HCT116 (cell line): ENCODE results near the gene PPFIBP1.

ENCODE experiments used
- CTCF ChIP-seq, 3 experiments: fragments of 200-600 bp in 1 of 3; sonication (generic) in 1 of 3; IDR thresholded peaks in 2 of 3; conservative IDR thresholded peaks in 1 of 3; 2 replicates each; pipeline ENCODE4 v1.5.1; 2012 to 2017; ENCODE audit warnings: low read depth in 2 of 3, low read length in 2 of 3, antibody characterized with exemption in 1 of 3, borderline replicate concordance in 1 of 3, control low read depth in 1 of 3, mild to moderate bottlenecking in 1 of 3, mixed read lengths in 1 of 3, mixed run types in 1 of 3, moderate library complexity in 1 of 3; ENCODE audit not compliant: insufficient read depth in 1 of 3
- ZFX ChIP-seq: fragments of 450-650 bp; IDR thresholded peaks from 2 replicates; pipeline ENCODE4 v1.6.1; 2017

GRCh38 chr12:27711317-27711682 lies 187.3 kb downstream of the PPFIBP1 start:
- no peak for TF ChIP-seq CTCF (IDR thresholded peaks at IDR 0.05 in 2 of 3, conservative IDR thresholded peaks at IDR 0.05 in 1 of 3; ENCODE audit: borderline replicate concordance in 1 of 3, insufficient read depth in 1 of 3, low read depth in 2 of 3, low read length in 2 of 3)
- no peak for TF ChIP-seq ZFX
